Right lobe of liver (tissue), 6 donors: Measurements from ENCODE around the gene CAMK2N1. TPM values are rescaled to one million over a fixed set of nuclear protein-coding genes. Genes with fewer than 3 reads are reported as not detected.

Experiments
- ATAC-seq, 4 donors: fragments of 200-7000 bp; cut with Tn5 transposase; one replicate each; pipeline ENCODE4 v1.9.1; 2020; ENCODE audit warnings: mild to moderate bottlenecking in 4 of 4, moderate library complexity in 4 of 4
- DNase-seq, 3 donors: peaks; one replicate each; pipeline ENCODE4 v3.0.0-alpha.2; 2020
- H3K27ac ChIP-seq, 3 donors: fragments of 200-600 bp; one replicate each; pipeline ENCODE4 v1.8.0; 2022
- H3K27me3 ChIP-seq, 2 donors: fragments of 200-600 bp; one replicate each; pipeline ENCODE4 v1.8.0; 2022
- H3K36me3 ChIP-seq, 4 donors: fragments of 200-600 bp; sonication (generic) in 1 of 4; one replicate each; pipeline versions ENCODE4 v1.5.1 to v1.8.0; 2017 to 2022; ENCODE audit warnings: control low read depth in 1 of 4
- H3K4me1 ChIP-seq, 4 donors: fragments of 200-600 bp; sonication (generic) in 1 of 4; one replicate each; pipeline versions ENCODE4 v1.5.1 to v1.8.0; 2017 to 2022; ENCODE audit warnings: control low read depth in 1 of 4
- H3K4me3 ChIP-seq, 3 donors: fragments of 200-600 bp; one replicate each; pipeline ENCODE4 v1.8.0; 2022
- H3K9me3 ChIP-seq, 4 donors: fragments of 200-600 bp; sonication (generic) in 1 of 4; one replicate each; pipeline versions ENCODE4 v1.5.1 to v1.8.0; 2017 to 2022; ENCODE audit warnings: control low read depth in 1 of 4
- CTCF ChIP-seq, 4 donors: fragments of 200-600 bp in 3 of 4; fragments of 450-650 bp in 1 of 4; IDR thresholded peaks; one replicate each; pipeline versions ENCODE4 v1.5.1 to v1.8.0; 2016 to 2022; ENCODE audit warnings: antibody characterized with exemption in 4 of 4, mild to moderate bottlenecking in 2 of 4
- POLR2A ChIP-seq: fragments of 450-650 bp; IDR thresholded peaks from one replicate; pipeline ENCODE4 v1.6.1; 2017; ENCODE audit warnings: antibody characterized with exemption, mild to moderate bottlenecking
- WGBS: methylation state at CpG from one replicate; pipeline ENCODE4 v1.1.6; 2018; ENCODE audit warnings: low coverage, low lambda C conversion rate; ENCODE audit not compliant: insufficient coverage; ENCODE audit errors: missing lambda C conversion rate; 5-methylcytosine and 5-hydroxymethylcytosine counted together
- intact Hi-C, 2 donors: fragments of 100-400 bp; cut with DNase I; formaldehyde crosslinking; loops; one replicate each; pipeline versions ENCODE4 v1.11.2 to v1.14.1; 2022
- total RNA-seq, 6 experiments: library from RNA; depleted of rRNA in 2 of 6; stranded (reverse); fragments of >200 nt in 2 of 6; fragmentation: NEBNext Ultra II Directional in 3 of 6; extraction: Animal tissue kit (Norgen Biotek cat#: 25700) in 3 of 6; gene quantifications; one replicate each; pipeline versions ENCODE4 v1.1.0 to v1.2.4, GENCODE V29; 2016 to 2023
- donor health status: DM: no; HTN: yes; CAD: no.
- donor health status: DM: no; HTN: no; CAD: no.
- donor health status: DM: no; HTN: no; CAD: no.
- donor health status: DM: no; HTN: yes; CAD: no.
- donor health status: DM: no; HTN: yes; CAD: no.

CAMK2N1 gene
- total RNA-seq, 6 experiments from 2014 or later: 10.4 to 30.2 (median 20.1) TPM

- Histone ChIP-seq H3K36me3 (peaks cover 0 to 27% (median 17%) of the 10 kb centered on the region in 4 donors), H3K27me3 (no peaks in the 10 kb centered on the region), H3K4me3 (no peak overlapping the region), H3K9me3 (no peaks in the 10 kb centered on the region), H3K4me1 (peaks cover 0 to 17% (median 4%) of the 10 kb centered on the region in 4 donors), H3K27ac (no peak overlapping the region)
- ATAC-seq: no peak
- intact Hi-C loops: no loop called here
- TF ChIP-seq POLR2A (no peak), CTCF (IDR thresholded peaks at IDR 0.05) (no peak)
- no peak for DNase-seq
- WGBS: 89% methylated on average over 1 of the region's 1 CpG
Observed at GRCh38 chr1:20505488-20505887, 19.5 kb upstream of the CAMK2N1 start.

- no peaks in the 10 kb centered on the region for H3K27me3 ChIP-seq
- H3K4me1 ChIP-seq: peaks cover 0 to under 1% (median 0%) of the 10 kb centered on the region in 4 donors
- intact Hi-C loops: no loop called here
- ATAC-seq (no peak), DNase-seq (no peak)
- no peak overlapping the region for H3K4me3 ChIP-seq
- TF ChIP-seq CTCF (IDR thresholded peaks at IDR 0.05): no peak
- TF ChIP-seq POLR2A: no peak
- no CpG with 5 or more reads among the region's 17 CpGs for WGBS
- H3K9me3 ChIP-seq: no peaks in the 10 kb centered on the region
- H3K27ac ChIP-seq: no peak overlapping the region
- H3K36me3 ChIP-seq: peaks cover 0 to 43% (median 22%) of the 10 kb centered on the region in 4 donors
Observed at GRCh38 chr1:20500716-20501115, 14.7 kb upstream of the CAMK2N1 start.

- ATAC-seq (no peak), DNase-seq (no peak)
- intact Hi-C loops: loop anchor here in 1 of 2 donors (10.0 kb wide), 2 partner anchors 125 to 285 kb away; no protein-coding TSS in a partner anchor
- WGBS: 74% methylated on average over 8 of the region's 14 CpGs
- TF ChIP-seq CTCF (IDR thresholded peaks at IDR 0.05) (no peak), POLR2A (no peak)
- Histone ChIP-seq H3K27me3 (no peaks in the 10 kb centered on the region), H3K9me3 (no peaks in the 10 kb centered on the region), H3K4me1 (no peaks in the 10 kb centered on the region), H3K4me3 (no peak overlapping the region), H3K27ac (no peak overlapping the region), H3K36me3 (peaks cover 0 to 43% (median 22%) of the 10 kb centered on the region in 4 donors)
Observed at GRCh38 chr1:20499718-20500117, 13.7 kb upstream of the CAMK2N1 start.

GRCh38 chr1:20499105-20499504, 13.1 kb upstream of the CAMK2N1 start:
- Histone ChIP-seq H3K36me3 (peaks cover 0 to 43% (median 22%) of the 10 kb centered on the region in 4 donors), H3K4me1 (no peaks in the 10 kb centered on the region), H3K4me3 (no peak overlapping the region), H3K27me3 (no peaks in the 10 kb centered on the region), H3K9me3 (no peaks in the 10 kb centered on the region), H3K27ac (no peak overlapping the region)
- intact Hi-C loops: loop anchor here in 1 of 2 donors (10.0 kb wide), 2 partner anchors 124 to 284 kb away; no protein-coding TSS in a partner anchor
- TF ChIP-seq POLR2A (no peak), CTCF (IDR thresholded peaks at IDR 0.05) (no peak)
- WGBS: no CpG with 5 or more reads among the region's 5 CpGs
- no peak for ATAC-seq
- DNase-seq: no peak
